GM19351 (cell line): ENCODE results near the gene CANX.

Experiments used
- ATAC-seq: cut with Tn5 transposase; IDR thresholded peaks from one replicate; pipeline ENCODE4 v1.9.1; 2021; ENCODE audit warnings: mild to moderate bottlenecking, moderate library complexity; ENCODE audit not compliant: unreplicated experiment

CANX gene

GRCh38 chr5:179749857-179750508 is 51.2 kb downstream of the CANX start:
- ATAC-seq: no peak

- no peak for ATAC-seq
Observed at GRCh38 chr5:179753971-179754370, 55.2 kb downstream of the CANX start.

DNA sequence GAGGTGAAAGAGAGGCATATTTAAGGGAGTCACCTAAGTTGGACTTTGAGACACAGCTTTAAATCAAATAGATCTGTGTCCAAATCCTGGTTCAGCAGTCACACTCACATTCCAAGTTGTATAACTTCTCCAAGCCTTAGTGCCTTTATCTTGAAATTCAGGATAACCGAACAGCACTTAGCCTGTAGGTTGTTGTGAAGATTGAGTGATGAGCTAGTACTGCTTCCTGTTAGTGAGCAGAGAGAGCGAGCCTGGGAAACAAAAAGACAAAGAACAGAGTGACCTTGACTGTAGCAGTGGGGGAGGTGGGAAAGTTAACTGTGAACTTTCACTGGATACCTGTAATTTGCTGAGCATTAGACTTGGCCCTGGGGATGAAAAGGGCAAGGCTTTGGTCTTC is 56.3 kb downstream of the CANX start:
- no peak for ATAC-seq

GRCh38 chr5:179758955-179759354 is 60.2 kb downstream of the CANX start:
- ATAC-seq: no peak

GRCh38 chr5:179759581-179760551 is 61.1 kb downstream of the CANX start:
- peak; percentile 71 for ATAC-seq

DNA sequence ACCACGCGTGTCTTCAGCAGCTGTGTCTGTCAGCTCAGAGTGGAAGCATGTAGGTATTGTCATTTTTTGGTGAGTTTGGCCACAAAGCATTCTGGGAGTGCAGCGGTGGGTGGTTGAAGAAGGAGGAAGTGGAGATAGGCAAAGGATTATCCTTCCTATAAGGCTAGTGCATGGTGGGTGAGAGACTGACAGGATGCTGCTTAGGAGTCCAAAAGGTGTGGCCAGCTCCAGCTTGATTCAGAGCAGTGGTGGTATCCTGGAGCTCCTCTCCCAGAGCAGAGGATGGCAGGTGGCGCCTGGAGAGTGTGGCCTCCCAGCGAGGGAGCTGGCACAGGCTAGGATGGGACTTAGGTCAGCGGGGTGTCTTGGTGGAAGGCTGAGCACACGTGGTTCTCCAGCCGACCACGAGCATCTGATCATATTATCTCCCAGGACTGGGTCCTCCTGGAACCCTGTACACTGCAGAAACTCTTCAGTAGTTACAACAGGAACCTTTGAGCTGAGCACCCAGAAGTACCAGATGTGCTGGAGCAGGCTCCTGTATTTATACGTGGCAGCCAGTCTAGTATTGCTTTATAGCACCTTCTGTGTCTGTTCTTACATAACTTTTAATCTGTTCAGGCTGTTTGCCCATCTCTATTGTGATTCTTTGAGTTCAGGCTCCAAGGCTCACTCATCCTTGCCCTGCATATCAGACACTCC is 63.5 kb downstream of the CANX start:
- peak; percentile 32 for ATAC-seq

- ATAC-seq: no peak
Observed at GRCh38 chr5:179762781-179763176, 64.0 kb downstream of the CANX start.

DNA sequence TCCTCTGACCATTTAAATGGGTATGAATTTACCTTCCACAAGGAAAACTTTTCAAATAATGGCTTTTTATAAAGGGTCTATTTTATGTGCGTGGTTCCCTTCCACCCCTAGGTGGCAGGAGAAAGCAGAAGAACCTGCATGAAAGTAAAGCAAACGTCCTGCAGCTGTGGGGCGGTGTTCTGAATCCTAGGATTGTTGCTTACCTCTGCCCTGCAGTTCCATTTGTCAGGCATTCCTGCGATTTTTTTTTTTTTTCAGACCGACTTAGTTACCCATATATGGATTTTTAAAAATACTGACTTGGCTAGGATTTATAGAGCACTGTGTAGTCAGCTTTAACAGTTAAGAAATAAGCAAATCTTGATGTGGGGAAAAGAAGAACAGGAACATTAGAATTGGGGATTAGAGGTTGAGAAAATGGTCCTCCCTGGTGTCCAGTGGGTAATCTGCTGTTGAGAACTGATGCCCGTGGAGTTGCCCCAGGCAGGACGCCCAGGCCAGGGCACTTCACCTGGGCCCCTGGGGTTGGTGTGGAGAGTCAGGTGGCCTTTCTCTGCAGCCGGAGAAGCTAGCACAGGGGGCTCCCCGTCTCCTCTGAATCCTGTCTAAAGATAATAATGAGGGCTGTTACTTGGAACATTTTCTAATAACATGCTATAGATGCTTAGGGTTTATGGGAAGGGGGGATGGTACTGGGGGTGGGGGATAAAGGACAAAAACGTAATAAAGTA is 64.6 kb downstream of the CANX start:
- peak; percentile 49 for ATAC-seq

- ATAC-seq: no peak
Observed at GRCh38 chr5:179764056-179764455, 65.3 kb downstream of the CANX start.

DNA sequence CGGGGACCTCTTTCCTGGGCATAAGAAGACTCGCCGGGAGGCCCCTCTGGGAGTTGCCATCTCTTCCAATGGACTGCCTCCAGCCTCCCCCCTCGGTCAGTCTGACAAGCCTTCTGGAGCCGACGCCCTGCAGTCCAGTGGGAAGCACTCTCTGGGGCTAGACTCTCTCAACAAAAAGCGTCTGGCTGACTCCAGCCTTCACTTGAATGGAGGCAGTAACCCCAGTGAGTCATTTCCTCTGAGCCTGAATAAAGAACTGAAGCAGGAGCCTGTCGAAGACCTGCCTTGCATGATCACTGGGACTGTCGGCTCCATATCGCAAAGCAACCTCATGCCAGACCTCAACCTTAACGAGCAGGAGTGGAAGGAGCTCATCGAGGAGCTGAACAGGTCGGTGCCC is 66.6 kb downstream of the CANX start:
- ATAC-seq: no peak

GRCh38 chr5:179766021-179766725 is 67.4 kb downstream of the CANX start:
- ATAC-seq: no peak

GRCh38 chr5:179766726-179767455 is 68.1 kb downstream of the CANX start:
- ATAC-seq: no peak

DNA sequence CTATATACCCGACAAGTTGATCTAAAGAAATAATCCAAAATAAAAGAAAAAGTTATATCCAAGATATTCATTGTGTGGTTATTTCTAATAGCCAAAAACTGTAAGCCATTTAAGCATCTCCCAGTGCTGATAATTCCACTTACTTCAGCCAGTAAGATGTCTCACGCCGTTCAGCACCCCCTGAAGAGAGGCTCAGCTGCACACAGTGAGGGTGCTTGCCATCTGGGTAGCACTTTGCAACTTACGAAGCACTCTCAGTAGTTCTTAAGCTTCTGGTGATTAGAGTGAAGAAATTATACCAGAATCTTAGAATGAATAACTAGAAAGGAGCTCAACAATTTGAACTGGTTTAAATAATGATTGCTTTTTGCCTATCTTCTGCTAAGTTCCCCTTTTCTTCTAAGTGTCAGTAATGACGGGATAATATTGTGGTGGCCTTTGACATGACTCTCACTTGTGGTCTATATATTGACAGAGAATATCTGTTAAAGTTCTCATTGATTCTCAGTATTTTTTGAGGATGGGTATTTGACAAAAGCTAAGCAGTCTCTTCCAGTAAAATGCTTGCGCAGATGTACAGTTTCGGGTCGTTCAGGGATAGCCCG is 68.8 kb downstream of the CANX start:
- ATAC-seq: no peak

DNA sequence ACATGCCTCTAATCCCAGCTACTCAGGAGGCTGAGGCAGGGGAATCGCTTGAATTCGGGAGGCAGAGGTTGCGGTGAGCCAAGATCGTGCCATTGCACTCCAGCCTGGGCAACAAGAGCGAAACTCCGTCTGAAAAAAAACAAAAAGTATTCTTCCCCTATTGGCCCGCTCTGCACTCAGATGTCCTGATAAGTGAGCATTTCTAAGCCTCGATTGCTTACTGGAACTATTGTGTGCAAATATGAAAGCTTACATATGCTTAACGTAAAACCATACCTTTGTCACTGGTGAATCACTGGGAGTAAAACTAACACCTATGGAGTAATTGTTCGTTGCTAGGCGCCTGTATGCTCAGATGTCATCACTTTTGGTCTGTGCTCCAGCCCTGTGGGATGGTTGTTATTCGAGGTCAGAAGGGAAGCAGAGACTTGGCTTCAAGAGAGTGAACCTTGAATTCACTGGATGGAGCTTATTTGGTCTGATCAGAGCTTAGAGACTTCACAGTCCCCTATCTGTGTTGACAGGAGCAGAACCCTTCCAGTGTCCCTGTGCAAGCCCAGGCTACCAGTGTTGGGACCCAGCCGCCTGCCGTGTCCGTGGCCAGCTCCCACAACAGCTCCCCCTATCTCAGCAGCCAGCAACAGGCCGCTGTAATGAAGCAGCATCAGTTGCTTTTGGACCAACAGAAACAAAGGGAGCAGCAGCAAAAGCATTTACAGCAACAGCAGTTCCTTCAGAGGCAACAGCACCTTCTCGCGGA is 69.7 kb downstream of the CANX start:
- no peak for ATAC-seq

- ATAC-seq: no peak
Observed at GRCh38 chr5:179769271-179769670, 70.5 kb downstream of the CANX start.

GRCh38 chr5:179769796-179770195 is 71.0 kb downstream of the CANX start:
- no peak for ATAC-seq

GRCh38 chr5:179771311-179771895 is 72.6 kb downstream of the CANX start:
- ATAC-seq: no peak

- no peak for ATAC-seq
Observed at GRCh38 chr5:179772351-179772750, 73.6 kb downstream of the CANX start.
